Adrenal gland (tissue), 12 donors: Measurements from ENCODE around the gene YJEFN3. TPM values are rescaled to one million over a fixed set of nuclear protein-coding genes. Genes with fewer than 3 reads are reported as not detected.

Source experiments
- DNase-seq, 7 donors: peaks; one replicate each; pipeline ENCODE4 v3.0.0-alpha.2; 2019 to 2020
- H3K27ac ChIP-seq, 5 donors: fragments of 200-600 bp; sonication (generic) in 4 of 5; 1 replicate in 3 of 5; 2 replicates in 2 of 5; pipeline versions ENCODE4 v1.5.1 to v1.8.0; 2016 to 2020; ENCODE audit warnings: mild to moderate bottlenecking in 1 of 5
- H3K27me3 ChIP-seq: fragments of 200-600 bp; 2 replicates; pipeline ENCODE4 v1.8.0; 2021
- H3K36me3 ChIP-seq, 2 donors: fragments of 200-600 bp; replicated peaks in 1 of 2; 1 replicate in 1 of 2; 2 replicates in 1 of 2; pipeline versions ENCODE4 v1.5.1 to v1.8.0; 2018 to 2022
- H3K4me1 ChIP-seq, 2 donors: fragments of 200-600 bp; replicated peaks in 1 of 2; 1 replicate in 1 of 2; 2 replicates in 1 of 2; pipeline versions ENCODE4 v1.5.1 to v1.8.0; 2018 to 2021
- H3K4me3 ChIP-seq, 4 donors: fragments of 200-600 bp; sonication (generic) in 3 of 4; one replicate each; pipeline ENCODE4 v1.5.1; 2016 to 2018
- H3K9me3 ChIP-seq, 3 donors: fragments of 200-600 bp; sonication (generic) in 1 of 3; replicated peaks in 1 of 3; 1 replicate in 2 of 3; 2 replicates in 1 of 3; pipeline versions ENCODE4 v1.5.1 to v1.8.0; 2016 to 2021
- POLR2A ChIP-seq, 2 donors: fragments of 450-650 bp; IDR thresholded peaks; one replicate each; pipeline ENCODE4 v1.6.1; 2017; ENCODE audit warnings: antibody characterized with exemption in 2 of 2, mild to moderate bottlenecking in 2 of 2, moderate library complexity in 1 of 2
- WGBS, 4 donors: extraction: QIAGEN DNeasy Blood & Tissue Kit in 2 of 4; methylation state at CpG; one replicate each; pipeline versions ENCODE4 v1.1.5 to v1.1.7; 2013 to 2017; 5-methylcytosine and 5-hydroxymethylcytosine counted together
- intact Hi-C, 2 donors: fragments of 100-400 bp; cut with DNase I; formaldehyde crosslinking; loops; one replicate each; pipeline versions ENCODE4 v1.14.1 to v1.15.0; 2022 to 2023
- polyA plus RNA-seq, 3 donors: library from polyadenylated mRNA; stranded (reverse); fragments of 200-250 nt in 2 of 3; fragments of 350-450 nt in 1 of 3; fragmentation: Illumina TruSeq in 1 of 3; extraction: RNeasy Lipid Tissue Mini Kit (QIAGEN cat#74804) in 1 of 3; gene quantifications; one replicate each; pipeline ENCODE4 v1.2.3, GENCODE V29; 2013 to 2014
- total RNA-seq, 9 donors: library from RNA; depleted of rRNA in 4 of 9; stranded (reverse); fragments of >200 nt in 4 of 9; fragments of 120-200 nt in 1 of 9; fragmentation: NEBNext Ultra II Directional in 1 of 9; extraction: Animal tissue kit (Norgen Biotek cat#: 25700) in 1 of 9; gene quantifications; one replicate each; pipeline versions ENCODE4 v1.1.0 to v1.2.4, GENCODE V29; 2013 to 2023
- TF ChIP-seq, protein P1 (sequence below), 6 experiments: fragments of 450-650 bp in 4 of 6; fragments of 200-600 bp in 2 of 6; sonication (generic) in 1 of 6; IDR thresholded peaks; 1 replicate in 5 of 6; 2 replicates in 1 of 6; pipeline versions ENCODE4 v1.5.1 to v1.8.0; 2016 to 2021; ENCODE audit warnings: antibody characterized with exemption in 6 of 6, mild to moderate bottlenecking in 2 of 6, moderate library complexity in 1 of 6
- donor health status: healthy with polysubstance abuse.
- donor health status: Bipolar disorder and iron deficiency.
- donor health status: DM: yes; HTN: yes; CAD: no.
- donor health status: DM: no; HTN: no; CAD: no.
- donor health status: DM: no; HTN: no; CAD: no.
- donor health status: DM: yes; HTN: yes; CAD: no.

YJEFN3 gene
- total and polyA plus RNA-seq, 12 donors, result 0.36 to 30.2 (median 1.3) TPM

DNA sequence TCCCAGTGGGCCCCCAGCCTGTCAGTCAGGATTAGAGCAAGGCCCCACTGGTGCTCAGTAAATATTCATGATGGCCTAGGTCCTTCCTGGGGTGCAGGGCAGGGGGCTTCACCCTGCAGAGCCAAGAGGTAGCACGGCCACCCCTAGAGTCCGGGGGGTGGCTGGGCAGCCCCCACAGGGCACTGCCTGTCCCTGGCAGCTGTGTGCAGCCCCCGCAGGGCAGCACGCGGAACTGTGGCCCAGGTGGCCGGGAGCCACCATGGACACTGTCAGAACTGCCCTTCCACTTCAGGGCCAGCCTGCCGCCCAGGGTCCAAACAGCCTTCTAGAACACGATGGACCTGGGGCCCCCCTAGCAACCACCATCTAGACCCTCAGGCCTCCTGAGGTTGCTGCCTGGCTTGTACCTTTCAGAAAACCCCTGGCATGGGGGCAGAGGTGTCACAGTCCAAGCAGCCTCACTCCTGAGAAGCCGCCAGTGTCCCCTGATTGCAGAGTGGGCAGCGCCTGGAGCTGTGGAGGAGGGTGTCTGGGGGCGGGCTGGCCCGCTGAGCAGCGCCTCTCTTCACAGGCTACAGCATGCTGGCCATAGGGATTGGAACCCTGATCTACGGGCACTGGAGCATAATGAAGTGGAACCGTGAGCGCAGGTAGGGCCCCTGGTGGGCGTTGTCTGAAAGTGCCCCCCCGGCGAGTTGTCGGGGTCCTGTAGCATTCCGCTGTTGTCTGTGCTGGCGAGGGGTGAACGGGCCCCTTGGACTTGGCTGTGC lies 2.9 kb upstream of the YJEFN3 start:
- Histone ChIP-seq H3K4me1 (no peaks in the 10 kb centered on the region), H3K4me3 (no peak overlapping the region), H3K9me3 (no peaks in the 10 kb centered on the region), H3K36me3 (peaks cover 0 to 17% of the 10 kb centered on the region in 2 donors), H3K27me3 (no peaks in the 10 kb centered on the region), H3K27ac (no peak overlapping the region)
- TF ChIP-seq, protein P1, sequence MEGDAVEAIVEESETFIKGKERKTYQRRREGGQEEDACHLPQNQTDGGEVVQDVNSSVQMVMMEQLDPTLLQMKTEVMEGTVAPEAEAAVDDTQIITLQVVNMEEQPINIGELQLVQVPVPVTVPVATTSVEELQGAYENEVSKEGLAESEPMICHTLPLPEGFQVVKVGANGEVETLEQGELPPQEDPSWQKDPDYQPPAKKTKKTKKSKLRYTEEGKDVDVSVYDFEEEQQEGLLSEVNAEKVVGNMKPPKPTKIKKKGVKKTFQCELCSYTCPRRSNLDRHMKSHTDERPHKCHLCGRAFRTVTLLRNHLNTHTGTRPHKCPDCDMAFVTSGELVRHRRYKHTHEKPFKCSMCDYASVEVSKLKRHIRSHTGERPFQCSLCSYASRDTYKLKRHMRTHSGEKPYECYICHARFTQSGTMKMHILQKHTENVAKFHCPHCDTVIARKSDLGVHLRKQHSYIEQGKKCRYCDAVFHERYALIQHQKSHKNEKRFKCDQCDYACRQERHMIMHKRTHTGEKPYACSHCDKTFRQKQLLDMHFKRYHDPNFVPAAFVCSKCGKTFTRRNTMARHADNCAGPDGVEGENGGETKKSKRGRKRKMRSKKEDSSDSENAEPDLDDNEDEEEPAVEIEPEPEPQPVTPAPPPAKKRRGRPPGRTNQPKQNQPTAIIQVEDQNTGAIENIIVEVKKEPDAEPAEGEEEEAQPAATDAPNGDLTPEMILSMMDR (IDR thresholded peaks at IDR 0.05), result no peak
- no peak for TF ChIP-seq POLR2A (IDR thresholded peaks at IDR 0.05)
- DNase-seq, result no peak
- 86 to 92% (median 89%) methylated on average over 10 to 23 of the region's 23 CpGs for WGBS, 4 donors
- intact Hi-C loops, result no loop called here

DNA sequence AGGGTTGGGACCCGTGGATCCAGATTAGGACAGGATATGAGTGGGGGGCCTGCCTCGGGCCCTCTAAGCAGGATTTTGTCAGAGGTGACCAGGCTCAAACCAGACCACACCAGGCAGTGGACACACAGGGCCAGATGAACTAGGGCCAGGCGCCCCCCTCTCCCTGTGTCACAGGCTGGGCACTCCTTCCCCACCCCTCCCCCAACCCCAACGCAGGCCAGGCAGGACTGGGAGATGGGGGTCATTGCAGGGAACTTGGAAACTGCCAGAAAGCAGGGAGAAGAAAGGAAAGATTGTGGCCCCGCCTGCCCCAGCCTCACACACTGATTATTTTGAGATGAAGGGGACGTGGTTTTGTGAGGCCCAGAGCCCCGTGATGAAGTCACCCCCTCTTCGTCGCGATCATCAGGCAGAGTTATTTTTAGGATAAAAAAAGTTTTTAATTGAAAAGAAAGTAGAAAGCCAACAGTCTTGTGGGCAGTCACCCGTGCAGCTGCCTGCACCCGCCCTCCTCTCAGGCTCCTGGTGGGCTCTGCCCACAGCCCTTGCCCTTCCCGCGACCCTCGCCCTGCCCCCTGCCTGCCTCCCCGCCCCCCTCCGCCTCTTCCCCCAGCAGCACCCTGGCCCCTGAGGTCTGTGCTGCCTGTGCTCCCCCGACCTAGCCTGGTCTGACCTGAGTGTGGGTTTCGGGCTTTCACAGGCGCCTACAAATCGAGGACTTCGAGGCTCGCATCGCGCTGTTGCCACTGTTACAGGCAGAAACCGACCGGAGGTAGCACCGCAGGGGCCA lies 1.9 kb upstream of the YJEFN3 start:
- H3K36me3 ChIP-seq, result peaks cover 0 to 17% of the 10 kb centered on the region in 2 donors
- 74 to 83% (median 80%) methylated on average over 14 to 28 of the region's 28 CpGs for whole genome bisulfite sequencing, 4 donors
- TF ChIP-seq, protein P1 (IDR thresholded peaks at IDR 0.05), result no peak
- TF ChIP-seq POLR2A (IDR thresholded peaks at IDR 0.05), result no peak

DNA sequence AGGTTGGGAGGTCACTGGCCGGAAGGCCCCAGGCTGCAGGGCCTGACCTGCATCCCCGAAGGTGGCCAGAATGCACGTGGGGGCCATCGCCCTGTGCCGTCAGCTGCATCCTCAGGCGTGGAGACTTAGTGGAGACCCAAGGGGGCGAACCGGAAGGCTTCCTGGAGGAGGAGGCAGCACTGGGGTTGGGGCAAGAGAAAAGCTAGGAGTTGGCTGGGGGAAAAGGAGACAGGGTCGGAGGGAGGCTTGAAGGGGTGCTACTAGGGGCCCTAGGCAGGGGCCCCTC lies 1.4 kb upstream of the YJEFN3 start:
- no peaks in the 10 kb centered on the region for H3K27me3 ChIP-seq
- H3K4me3 ChIP-seq, result no peak overlapping the region
- intact Hi-C loops, result no loop called here
- DNase-seq, result no peak
- H3K36me3 ChIP-seq, result peaks cover 0 to 17% of the 10 kb centered on the region in 2 donors
- H3K9me3 ChIP-seq, result no peaks in the 10 kb centered on the region
- no peak for TF ChIP-seq POLR2A (IDR thresholded peaks at IDR 0.05)
- TF ChIP-seq, protein P1 (IDR thresholded peaks at IDR 0.05), result no peak
- WGBS, 4 donors, result 92 to 95% (median 93%) methylated on average over 9 of the region's 9 CpGs
- H3K4me1 ChIP-seq, result no peaks in the 10 kb centered on the region
- no peak overlapping the region for H3K27ac ChIP-seq

More for the DNA sequence above, 1.9 kb upstream of the YJEFN3 start:
- no peak overlapping the region for H3K4me3 ChIP-seq
- no peaks in the 10 kb centered on the region for H3K9me3 ChIP-seq
- no peaks in the 10 kb centered on the region for H3K4me1 ChIP-seq
- DNase-seq, result no peak
- intact Hi-C loops, result no loop called here
- no peaks in the 10 kb centered on the region for H3K27me3 ChIP-seq
- no peak overlapping the region for H3K27ac ChIP-seq

DNA sequence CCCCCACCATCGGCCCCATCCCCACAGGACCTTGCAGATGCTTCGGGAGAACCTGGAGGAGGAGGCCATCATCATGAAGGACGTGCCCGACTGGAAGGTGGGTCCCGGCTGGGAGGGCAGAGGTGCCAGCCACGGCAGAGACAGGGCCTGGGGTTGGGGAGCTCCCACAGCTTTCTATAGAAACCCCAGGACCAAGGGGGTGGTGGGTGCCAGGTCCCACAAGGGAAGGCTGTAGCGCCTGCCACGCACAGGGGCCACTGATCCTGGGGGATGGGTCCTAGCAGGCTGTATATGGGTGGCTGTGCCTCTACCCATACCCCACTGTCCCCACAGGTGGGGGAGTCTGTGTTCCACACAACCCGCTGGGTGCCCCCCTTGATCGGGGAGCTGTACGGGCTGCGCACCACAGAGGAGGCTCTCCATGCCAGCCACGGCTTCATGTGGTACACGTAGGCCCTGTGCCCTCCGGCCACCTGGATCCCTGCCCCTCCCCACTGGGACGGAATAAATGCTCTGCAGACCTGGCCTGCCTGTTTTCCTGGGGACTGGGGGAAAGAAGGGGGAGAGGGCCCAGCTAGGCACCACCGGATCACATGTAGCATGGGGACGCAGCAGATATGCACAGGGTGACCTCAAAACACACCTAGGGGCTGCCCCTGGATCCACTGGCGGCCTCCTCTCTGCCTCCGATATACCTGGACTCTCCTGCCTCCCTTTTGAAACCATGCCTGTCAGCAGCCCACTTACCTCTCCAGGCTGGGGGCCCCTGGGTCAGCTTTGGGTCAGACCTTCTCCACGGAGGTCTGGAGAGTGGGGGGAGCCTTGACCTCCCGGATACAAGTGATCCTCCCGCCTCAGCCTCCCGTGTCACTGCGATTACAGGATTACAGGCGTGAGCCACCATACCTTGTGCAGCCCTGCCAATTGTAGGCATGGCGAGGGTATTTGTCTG lies 761 bp upstream of the YJEFN3 start:
- WGBS, 4 donors, result 84 to 93% (median 89%) methylated on average over 12 to 27 of the region's 27 CpGs
- Histone ChIP-seq H3K36me3 (peaks cover 0 to 17% of the 10 kb centered on the region in 2 donors), H3K4me1 (no peaks in the 10 kb centered on the region), H3K27me3 (no peaks in the 10 kb centered on the region), H3K9me3 (no peaks in the 10 kb centered on the region), H3K27ac (no peak overlapping the region), H3K4me3 (no peak overlapping the region)
- DNase-seq, result no peak
- TF ChIP-seq, protein P1 (IDR thresholded peaks at IDR 0.05), result no peak
- no peak for TF ChIP-seq POLR2A (IDR thresholded peaks at IDR 0.05)
- intact Hi-C loops, result no loop called here
